NCI-H1436 treated with DMSO at 0.1 percent for 48 hours (cell line): ENCODE measurements around the gene BLVRB.
"Not testable (repeated sequence)": the region's sequence is repeated elsewhere in the genome, so short reads cannot be mapped to it uniquely, and the experiment has no call there.

ENCODE experiments used
- DNase-seq: peaks from one replicate; lab custom pipeline; 2025; lab: John Stamatoyannopoulos, UW

Gene BLVRB

GRCh38 chr19:40465557-40466218 lies at the start of gene BLVRB:
Gene BLVRB (minus strand): TSS chr19:40465745. CDS start chr19:40465688, 57 bp downstream.
- peak; percentile 92 for DNase-seq

- no peak for DNase-seq
Observed at GRCh38 chr19:40513741-40514315, 48.3 kb upstream of the BLVRB start.

- no peak for DNase-seq
Observed at GRCh38 chr19:40513345-40513678, 47.8 kb upstream of the BLVRB start.

GRCh38 chr19:40512473-40513344 lies 47.2 kb upstream of the BLVRB start:
- DNase-seq: no peak

- no peak for DNase-seq
Observed at GRCh38 chr19:40512110-40512472, 46.5 kb upstream of the BLVRB start.

- DNase-seq: no peak
Observed at GRCh38 chr19:40511487-40511886, 45.9 kb upstream of the BLVRB start.

GRCh38 chr19:40510526-40511115 lies 45.1 kb upstream of the BLVRB start:
- no peak for DNase-seq

- DNase-seq: no peak
Observed at GRCh38 chr19:40508739-40509260, 43.3 kb upstream of the BLVRB start.

GRCh38 chr19:40507892-40508291 lies 42.3 kb upstream of the BLVRB start:
- no peak for DNase-seq

GRCh38 chr19:40506099-40506498 lies 40.6 kb upstream of the BLVRB start:
- DNase-seq: no peak

- DNase-seq: peak; percentile 4
Observed at GRCh38 chr19:40503320-40503695, 37.8 kb upstream of the BLVRB start.

GRCh38 chr19:40502647-40503319 lies 37.2 kb upstream of the BLVRB start:
- no peak for DNase-seq

- no peak for DNase-seq
Observed at GRCh38 chr19:40502081-40502480, 36.5 kb upstream of the BLVRB start.

- DNase-seq: no peak
Observed at GRCh38 chr19:40501599-40501998, 36.1 kb upstream of the BLVRB start.

- DNase-seq: not testable (repeated sequence)
Observed at GRCh38 chr19:40500678-40501530, 35.4 kb upstream of the BLVRB start.

- DNase-seq: no peak
Observed at GRCh38 chr19:40499320-40499719, 33.8 kb upstream of the BLVRB start.

- no peak for DNase-seq
Observed at GRCh38 chr19:40497214-40497613, 31.7 kb upstream of the BLVRB start.

GRCh38 chr19:40494191-40494838 lies 28.8 kb upstream of the BLVRB start:
- no peak for DNase-seq

- no peak for DNase-seq
Observed at GRCh38 chr19:40493778-40494177, 28.2 kb upstream of the BLVRB start.

- DNase-seq: no peak
Observed at GRCh38 chr19:40492274-40492673, 26.7 kb upstream of the BLVRB start.

- no peak for DNase-seq
Observed at GRCh38 chr19:40489882-40490230, 24.3 kb upstream of the BLVRB start.
